Pulmonary artery endothelial cell (primary cell): Measurements from ENCODE around the gene NACC1. TPM values are rescaled to one million over a fixed set of nuclear protein-coding genes. Genes with fewer than 3 reads are reported as not detected.

Experiments
- total RNA-seq: library from RNA; depleted of rRNA; stranded (reverse); fragments of >200 nt; gene quantifications from 2 replicates; pipeline ENCODE4 v1.2.3, GENCODE V29; 2014

Gene NACC1
- total RNA-seq, 1 donor from 2014 or later = 58.3 TPM

Other genes with a start within 250 kb of the NACC1 start
- gene DNASE2, start 236.8 kb upstream of the NACC1 start, total RNA-seq = 18.4 and 24.6 TPM in 2 replicates
- gene KLF1, start 231.1 kb upstream of the NACC1 start, total RNA-seq = not detected in 2 replicates
- 25.3 and 29.8 TPM in 2 replicates for gene GCDH, start 227.1 kb upstream of the NACC1 start, total RNA-seq
- gene SYCE2, start 199.0 kb upstream of the NACC1 start, total RNA-seq = 0.11 and 0.20 TPM in 2 replicates
- 56.4 and 85.4 TPM in 2 replicates for gene FARSA, start 184.6 kb upstream of the NACC1 start, total RNA-seq
- gene CALR, start 179.7 kb upstream of the NACC1 start, total RNA-seq = 1,409 and 2,169 TPM in 2 replicates
- 81.2 and 84.6 TPM in 2 replicates for gene RAD23A, start 172.4 kb upstream of the NACC1 start, total RNA-seq
- 27.3 and 33.3 TPM in 2 replicates for gene GADD45GIP1, start 161.0 kb upstream of the NACC1 start, total RNA-seq
- 0.07 TPM in 1 of 2 replicates, not detected in the other for gene DAND5, start 148.7 kb upstream of the NACC1 start, total RNA-seq
- 23.3 and 23.8 TPM in 2 replicates for gene NFIX, start 122.8 kb upstream of the NACC1 start, total RNA-seq
- gene LYL1, start 15.4 kb upstream of the NACC1 start, total RNA-seq = 45.2 and 55.5 TPM in 2 replicates
- gene TRMT1, start 1.5 kb upstream of the NACC1 start, total RNA-seq = 39.2 and 47.7 TPM in 2 replicates
- 67.4 and 88.2 TPM in 2 replicates for gene STX10, start 32.1 kb downstream of the NACC1 start, total RNA-seq
- 24.4 and 27.4 TPM in 2 replicates for gene IER2, start 32.1 kb downstream of the NACC1 start, total RNA-seq